Heart left ventricle (tissue), 16 donors: ENCODE results near the gene IZUMO1R. TPM values are rescaled to one million over a fixed set of nuclear protein-coding genes. Genes with fewer than 3 reads are reported as not detected.
"Not testable (repeated sequence)": the region's sequence is repeated elsewhere in the genome, so short reads cannot be mapped to it uniquely, and the experiment has no call there.

Experiments
- ATAC-seq, 4 donors: fragments of 200-7000 bp; cut with Tn5 transposase; one replicate each; pipeline ENCODE4 v1.9.1; 2020 to 2022; ENCODE audit warnings: moderate library complexity in 4 of 4, mild to moderate bottlenecking in 3 of 4, moderate number of reproducible peaks in 1 of 4
- DNase-seq, 5 donors: peaks; one replicate each; pipeline ENCODE4 v3.0.0-alpha.2; 2020
- H3K27ac ChIP-seq, 12 donors: fragments of 200-600 bp; sonication (generic) in 4 of 12; one replicate each; pipeline versions ENCODE4 v1.5.0 to v1.8.0; 2016 to 2022; ENCODE audit warnings: mild to moderate bottlenecking in 2 of 12
- H3K27me3 ChIP-seq, 9 donors: fragments of 200-600 bp; sonication (generic) in 2 of 9; one replicate each; pipeline versions ENCODE4 v1.5.1 to v1.8.0; 2016 to 2022; ENCODE audit warnings: mild to moderate bottlenecking in 3 of 9
- H3K36me3 ChIP-seq, 9 donors: fragments of 200-600 bp; sonication (generic) in 2 of 9; one replicate each; pipeline versions ENCODE4 v1.5.0 to v1.8.0; 2018 to 2022; ENCODE audit warnings: mild to moderate bottlenecking in 2 of 9
- H3K4me1 ChIP-seq, 12 donors: fragments of 200-600 bp; sonication (generic) in 4 of 12; one replicate each; pipeline versions ENCODE4 v1.5.0 to v1.8.0; 2016 to 2022; ENCODE audit warnings: mild to moderate bottlenecking in 3 of 12
- H3K4me3 ChIP-seq, 12 donors: fragments of 200-600 bp; sonication (generic) in 4 of 12; one replicate each; pipeline versions ENCODE4 v1.5.0 to v1.8.0; 2017 to 2022; ENCODE audit warnings: mild to moderate bottlenecking in 9 of 12, moderate library complexity in 4 of 12
- H3K9me3 ChIP-seq, 12 donors: fragments of 200-600 bp; sonication (generic) in 4 of 12; one replicate each; pipeline versions ENCODE4 v1.5.0 to v1.8.0; 2016 to 2022; ENCODE audit warnings: mild to moderate bottlenecking in 1 of 12
- POLR2A ChIP-seq, 2 donors: fragments of 450-650 bp; IDR thresholded peaks; one replicate each; pipeline ENCODE4 v1.6.1; 2017; ENCODE audit warnings: antibody characterized with exemption in 2 of 2, mild to moderate bottlenecking in 2 of 2, moderate library complexity in 2 of 2
- WGBS, 4 donors: extraction: QIAGEN DNeasy Blood & Tissue Kit in 2 of 4; methylation state at CpG; one replicate each; pipeline versions ENCODE4 v1.1.5 to v1.1.7; 2013 to 2018; 5-methylcytosine and 5-hydroxymethylcytosine counted together
- intact Hi-C, 10 donors: fragments of 100-400 bp; cut with DNase I; formaldehyde crosslinking; loops; one replicate each; pipeline versions ENCODE4 v1.11.1 to v1.14.2; 2022
- polyA plus RNA-seq, 2 donors: library from polyadenylated mRNA; stranded (reverse); fragments of 200-250 nt; gene quantifications; one replicate each; pipeline ENCODE4 v1.2.3, GENCODE V29; 2013
- total RNA-seq, 9 donors: library from RNA; depleted of rRNA in 2 of 9; stranded (reverse); fragments of >200 nt in 2 of 9; fragmentation: NEBNext Ultra II Directional in 3 of 9; extraction: Animal tissue kit (Norgen Biotek cat#: 25700) in 3 of 9; gene quantifications; one replicate each; pipeline versions ENCODE4 v1.1.0 to v1.2.4, GENCODE V29; 2016 to 2023
- TF ChIP-seq, protein P1 (sequence below), 12 donors: fragments of 200-600 bp; sonication (generic) in 4 of 12; IDR thresholded peaks; one replicate each; pipeline versions ENCODE4 v1.5.0 to v1.8.0; 2018 to 2022; ENCODE audit warnings: antibody characterized with exemption in 12 of 12, mild to moderate bottlenecking in 5 of 12
- donor health status: ischemic (EF 13 %, LVEDD 7.1; RV severe dilation, severe dysfunction).
- donor health status: healthy with polysubstance abuse.
- donor health status: DM: no; HTN: yes; CAD: no.
- donor health status: DM: no; HTN: no; CAD: no.
- donor health status: ischemic (EF 25% LVEDD 6.9; RV normal size, moderate dysfunction).
- donor health status: ischemic (EF 25% LVEDD 5.7; RV mildly dilated, moderate dysfunction).
- donor health status: healthy.
- donor health status: DM: yes; HTN: yes; CAD: no.
- donor health status: ischemic (EF 35%, LVEDD 5.7; RV mildly dilated, moderate dysfunction).
- donor health status: nonischemic (EF 11% LVEDD 7.7; RV severe dilation, severe dysfunction).
- donor health status: DM: yes; HTN: yes; CAD: no.
- donor health status: PGD.
- donor health status: ischemic (EF 29% LVEDD 5.4; RV normal size, mild dysfunction).
- donor health status: nonischemic (EF 23%, LVEDD 6.1; RV moderate dilation, normal function).

The IZUMO1R gene
- total and polyA plus RNA-seq, 11 donors = not detected

DNA sequence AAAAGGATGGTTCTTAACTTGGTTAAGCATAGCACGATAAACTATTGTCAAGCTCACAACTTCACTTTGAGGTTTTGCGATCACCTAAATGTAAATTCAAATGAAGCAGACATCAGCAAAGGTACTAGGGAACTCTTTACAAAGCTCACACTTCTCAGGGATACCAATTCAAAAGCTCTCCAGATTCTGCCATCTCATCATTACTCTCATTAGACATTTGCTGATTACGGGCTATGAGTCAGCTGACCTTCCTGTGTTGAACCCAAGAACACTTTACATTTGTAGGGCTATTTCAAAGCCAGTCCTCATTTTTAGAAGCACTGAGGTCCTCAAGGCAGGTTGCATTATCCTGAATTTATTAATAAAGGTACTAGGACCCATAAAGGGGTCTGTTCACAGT is 28.4 kb upstream of the IZUMO1R start:
- H3K4me1 ChIP-seq = no peaks in the 10 kb centered on the region
- ATAC-seq (no peak), DNase-seq (no peak)
- H3K36me3 ChIP-seq = no peaks in the 10 kb centered on the region
- WGBS, 4 donors = 82 to 92% (median 89%) methylated on average over 3 of the region's 3 CpGs
- no peaks in the 10 kb centered on the region for H3K27me3 ChIP-seq
- intact Hi-C loops = no loop called here
- H3K27ac ChIP-seq = no peak overlapping the region
- no peak overlapping the region for H3K4me3 ChIP-seq
- no peak for TF ChIP-seq POLR2A (IDR thresholded peaks at IDR 0.05)
- TF ChIP-seq, protein P1, sequence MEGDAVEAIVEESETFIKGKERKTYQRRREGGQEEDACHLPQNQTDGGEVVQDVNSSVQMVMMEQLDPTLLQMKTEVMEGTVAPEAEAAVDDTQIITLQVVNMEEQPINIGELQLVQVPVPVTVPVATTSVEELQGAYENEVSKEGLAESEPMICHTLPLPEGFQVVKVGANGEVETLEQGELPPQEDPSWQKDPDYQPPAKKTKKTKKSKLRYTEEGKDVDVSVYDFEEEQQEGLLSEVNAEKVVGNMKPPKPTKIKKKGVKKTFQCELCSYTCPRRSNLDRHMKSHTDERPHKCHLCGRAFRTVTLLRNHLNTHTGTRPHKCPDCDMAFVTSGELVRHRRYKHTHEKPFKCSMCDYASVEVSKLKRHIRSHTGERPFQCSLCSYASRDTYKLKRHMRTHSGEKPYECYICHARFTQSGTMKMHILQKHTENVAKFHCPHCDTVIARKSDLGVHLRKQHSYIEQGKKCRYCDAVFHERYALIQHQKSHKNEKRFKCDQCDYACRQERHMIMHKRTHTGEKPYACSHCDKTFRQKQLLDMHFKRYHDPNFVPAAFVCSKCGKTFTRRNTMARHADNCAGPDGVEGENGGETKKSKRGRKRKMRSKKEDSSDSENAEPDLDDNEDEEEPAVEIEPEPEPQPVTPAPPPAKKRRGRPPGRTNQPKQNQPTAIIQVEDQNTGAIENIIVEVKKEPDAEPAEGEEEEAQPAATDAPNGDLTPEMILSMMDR (IDR thresholded peaks at IDR 0.05) = no peak
- no peaks in the 10 kb centered on the region for H3K9me3 ChIP-seq

DNA sequence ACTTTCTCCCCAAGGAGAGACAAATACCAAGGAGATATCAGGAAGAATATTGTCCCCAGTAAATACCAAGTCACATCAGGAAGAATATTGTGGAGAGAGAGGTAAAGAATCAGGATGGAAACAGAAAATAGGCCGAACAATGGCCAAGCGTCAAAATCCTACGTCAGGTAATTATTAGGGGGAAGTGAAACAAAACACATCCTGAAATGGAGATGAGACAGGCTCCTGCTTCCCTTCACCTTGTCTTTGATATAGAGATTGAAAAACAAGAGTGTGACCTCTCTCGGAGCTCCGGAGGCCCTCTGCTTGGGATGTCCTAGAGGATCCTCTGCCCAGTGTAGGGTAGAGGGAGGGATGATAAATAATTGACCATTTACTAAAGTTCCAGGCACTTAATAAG is 27.4 kb upstream of the IZUMO1R start:
- H3K9me3 ChIP-seq = no peaks in the 10 kb centered on the region
- intact Hi-C loops = no loop called here
- H3K36me3 ChIP-seq = no peaks in the 10 kb centered on the region
- no peak for DNase-seq
- H3K27ac ChIP-seq = no peak overlapping the region
- no peaks in the 10 kb centered on the region for H3K4me1 ChIP-seq
- no peak for TF ChIP-seq POLR2A (IDR thresholded peaks at IDR 0.05)
- TF ChIP-seq, protein P1 (IDR thresholded peaks at IDR 0.05) = no peak
- no peak overlapping the region for H3K4me3 ChIP-seq
- no peak for ATAC-seq
- H3K27me3 ChIP-seq = no peaks in the 10 kb centered on the region
- WGBS, 4 donors = 82 to 90% (median 84%) methylated on average over 5 of the region's 5 CpGs

DNA sequence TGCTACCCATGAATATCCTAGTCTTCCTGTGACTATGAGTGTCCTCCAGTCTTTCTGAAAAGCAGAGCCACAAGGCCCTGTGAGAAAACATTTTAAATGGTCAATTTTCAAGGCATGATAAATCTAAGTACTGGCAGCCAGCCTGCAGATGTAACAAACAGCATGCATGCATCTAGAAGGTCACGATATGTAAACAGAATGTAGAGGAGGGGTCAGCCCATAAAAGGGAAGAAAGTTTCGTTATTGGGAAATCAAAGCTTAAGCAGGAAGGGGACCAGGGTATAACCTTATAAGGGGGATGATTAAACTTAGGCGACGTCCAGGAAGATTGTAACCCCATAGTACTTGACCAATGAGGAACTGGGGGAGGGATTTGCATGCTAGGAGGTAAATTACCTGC is 26.2 kb upstream of the IZUMO1R start:
- H3K4me3 ChIP-seq, H3K9me3 ChIP-seq, H3K27me3 ChIP-seq, H3K27ac ChIP-seq, intact Hi-C loops, DNase-seq, ATAC-seq, H3K4me1 ChIP-seq, H3K36me3 ChIP-seq: not testable (repeated sequence)
- 58 to 69% (median 62%) methylated on average over 4 of the region's 4 CpGs for WGBS, 4 donors

DNA sequence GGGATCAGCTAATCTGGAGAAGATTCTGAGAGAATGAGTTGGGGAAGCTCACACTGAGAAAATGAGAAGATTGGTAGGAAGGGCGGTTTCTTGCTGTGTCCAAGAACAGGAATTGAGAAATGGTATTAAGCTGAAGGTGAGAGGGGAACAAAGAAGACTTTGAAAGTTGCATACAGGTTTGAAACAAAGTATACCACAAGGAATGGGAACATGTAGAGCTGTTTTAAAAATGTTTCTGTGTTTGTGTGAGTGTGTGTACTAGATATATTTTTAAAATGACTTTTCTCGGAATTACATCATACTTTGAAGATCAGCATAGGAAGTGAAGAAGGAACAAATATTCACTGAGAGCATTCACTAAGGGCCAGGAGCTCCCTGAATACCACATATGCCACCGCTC is 24.4 kb upstream of the IZUMO1R start:
- intact Hi-C loops = no loop called here
- Histone ChIP-seq H3K36me3 (no peaks in the 10 kb centered on the region), H3K27ac (no peak overlapping the region), H3K27me3 (no peaks in the 10 kb centered on the region), H3K9me3 (no peaks in the 10 kb centered on the region), H3K4me1 (peaks cover 0 to 12% (median 0%) of the 10 kb centered on the region in 12 donors), H3K4me3 (no peak overlapping the region)
- DNase-seq (no peak), ATAC-seq (no peak)
- 86 to 92% (median 89%) methylated on average over 3 of the region's 3 CpGs for WGBS, 4 donors
- TF ChIP-seq, protein P1 (IDR thresholded peaks at IDR 0.05) = no peak
- no peak for TF ChIP-seq POLR2A (IDR thresholded peaks at IDR 0.05)

DNA sequence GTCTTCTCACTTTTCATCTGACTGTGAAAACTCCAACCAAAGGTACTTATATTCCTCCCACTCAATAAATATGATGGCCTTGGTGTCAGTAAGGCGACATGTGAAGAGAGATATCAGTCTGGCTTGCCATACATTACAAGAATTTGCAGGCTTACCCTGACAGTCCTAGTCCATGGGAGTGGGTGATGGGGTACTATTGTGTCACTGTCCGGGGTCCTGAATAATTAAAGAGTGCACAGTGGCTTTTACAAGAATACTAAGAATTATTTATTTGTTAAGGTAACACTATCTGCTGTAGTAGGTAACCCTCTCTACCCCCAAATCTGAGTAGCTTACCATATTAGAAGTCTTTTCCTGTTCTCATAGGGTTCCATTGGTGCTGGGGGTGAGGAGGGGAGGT is 23.1 kb upstream of the IZUMO1R start:
- 81 to 85% (median 81%) methylated on average over 2 of the region's 2 CpGs for WGBS, 4 donors
- intact Hi-C loops = no loop called here
- TF ChIP-seq, protein P1 (IDR thresholded peaks at IDR 0.05) = no peak
- no peak for TF ChIP-seq POLR2A (IDR thresholded peaks at IDR 0.05)

More for the DNA sequence above, 23.1 kb upstream of the IZUMO1R start:
- Histone ChIP-seq H3K36me3 (no peaks in the 10 kb centered on the region), H3K9me3 (peaks cover 0 to 2% (median 0%) of the 10 kb centered on the region in 12 donors), H3K27me3 (no peaks in the 10 kb centered on the region), H3K27ac (no peak overlapping the region), H3K4me1 (peaks cover 0 to 12% (median 0%) of the 10 kb centered on the region in 12 donors), H3K4me3 (no peak overlapping the region)
- DNase-seq = no peak
- ATAC-seq = no peak
